ENCODE measurements around the gene HOXA13. TPM values are rescaled to one million over a fixed set of nuclear protein-coding genes. Genes with fewer than 3 reads are reported as not detected.

Gene HOXA13
- 0.04 TPM for polyA plus RNA-seq (2013, experiment 1 of 2)
- polyA plus RNA-seq (2013, experiment 2 of 2) = 0.06 TPM

DNA sequence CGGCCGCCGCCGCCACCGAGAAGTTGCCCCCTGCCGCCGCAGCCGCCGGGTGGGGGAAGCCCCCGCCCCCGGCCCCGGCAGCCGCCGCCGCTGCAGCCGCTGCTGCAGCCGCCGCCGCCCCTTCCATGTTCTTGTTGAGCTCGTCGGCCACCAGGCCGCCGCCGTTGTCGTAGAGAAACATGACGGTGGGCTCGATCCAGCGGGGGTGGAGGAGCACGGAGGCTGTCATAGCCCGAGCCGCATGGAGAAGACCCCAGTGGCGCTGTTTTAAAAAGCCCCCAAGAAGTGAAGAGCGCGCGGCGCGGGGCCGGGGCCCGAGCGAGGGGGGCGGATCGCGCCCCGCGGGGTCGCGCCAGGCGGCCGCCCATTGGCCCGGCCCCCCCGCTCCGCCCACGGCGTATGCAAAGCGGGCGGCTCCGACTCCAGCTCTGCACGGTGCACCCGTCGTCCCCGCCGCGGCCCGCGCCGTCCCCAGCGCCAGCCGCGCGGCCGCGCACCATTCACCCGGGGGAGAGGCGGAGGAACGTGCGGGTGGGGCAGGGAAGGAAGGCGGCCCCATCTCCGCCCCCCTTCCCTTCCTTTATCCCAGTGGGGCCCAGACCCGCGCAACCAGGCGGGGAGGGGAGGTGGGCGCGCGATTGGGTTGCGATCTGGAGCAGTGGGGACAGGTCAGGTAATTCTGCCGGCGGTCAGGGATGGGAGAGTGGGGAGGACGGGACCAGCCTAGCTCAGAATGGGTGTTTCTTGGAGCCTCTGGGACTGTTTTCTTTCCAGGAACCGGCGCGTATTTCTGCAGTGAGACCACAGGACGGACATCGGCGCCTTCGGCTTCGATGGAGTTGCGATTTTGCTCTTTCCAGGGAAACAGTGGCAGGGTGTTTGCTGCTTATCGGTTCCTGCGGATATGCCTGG is at the start of gene HOXA13:
Gene HOXA13 (minus strand): TSS at position 243 of the 912 bp plus-strand sequence. CDS start 14 bp downstream, at position 229.
- H3K27ac ChIP-seq (ENCODE audit: low read depth, low read length) = no peak within 1 kb of the TSS
- no peak within 1 kb of the TSS for H2BK5ac ChIP-seq (ENCODE audit: low read length)
- no peak within 1 kb of the TSS for H3K18ac ChIP-seq (ENCODE audit: low read length)
- H4K5ac ChIP-seq (ENCODE audit: low read length) = no peak within 1 kb of the TSS
- no peak for DNase-seq
- H3K4me1 ChIP-seq (ENCODE audit: control insufficient read depth, low read depth, low read length) = peaks cover 3% of the 10 kb centered on the region
- no CpG with 5 or more reads among the region's 99 CpGs for WGBS (ENCODE audit: extremely low coverage, insufficient coverage, low lambda C conversion rate)
- H2AK5ac ChIP-seq (ENCODE audit: low read length) = no peak within 1 kb of the TSS
- no peak within 1 kb of the TSS for H4K8ac ChIP-seq (ENCODE audit: low read depth, low read length)
- H3K79me2 ChIP-seq (ENCODE audit: control insufficient read depth, insufficient read depth, low read length) = no peaks in the 10 kb centered on the region
- peaks cover 69% of the 10 kb centered on the region for H3K27me3 ChIP-seq (ENCODE audit: insufficient read depth, low read length, poor library complexity)
- peak within 1 kb of the TSS; percentile 56 for H3K56ac ChIP-seq (ENCODE audit: low read length)
- H3K36me3 ChIP-seq (ENCODE audit: control insufficient read depth, insufficient read depth, low read length) = no peaks in the 10 kb centered on the region
- no peak within 1 kb of the TSS for H2BK120ac ChIP-seq (ENCODE audit: low read depth, low read length)
- no peak within 1 kb of the TSS for H2BK15ac ChIP-seq (replicated peaks; ENCODE audit: low read depth)
- H3K4me2 ChIP-seq (ENCODE audit: low read length) = peak within 1 kb of the TSS; percentile 67
- no peaks in the 10 kb centered on the region for H3K79me1 ChIP-seq (ENCODE audit: low read length)
- no peak within 1 kb of the TSS for H3K23ac ChIP-seq (ENCODE audit: low read length)
- no peak within 1 kb of the TSS for H3K4ac ChIP-seq (ENCODE audit: low read depth, low read length)
- peak within 1 kb of the TSS; percentile 13 for H3K9ac ChIP-seq (ENCODE audit: low read length)
- H3K4me3 ChIP-seq (ENCODE audit: low read length) = no peak within 1 kb of the TSS

GRCh38 chr7:27248911-27249723 is 49.2 kb upstream of the HOXA13 start:
- Histone ChIP-seq H2AK5ac (ENCODE audit: low read length) (no peak overlapping the region), H3K4ac (ENCODE audit: low read depth, low read length) (no peak overlapping the region), H3K18ac (ENCODE audit: low read length) (no peak overlapping the region), H3K4me3 (ENCODE audit: low read length) (no peak overlapping the region), H3K23ac (ENCODE audit: low read length) (peak overlapping the region; percentile 48), H3K79me2 (ENCODE audit: control insufficient read depth, insufficient read depth, low read length) (peaks cover 15% of the 10 kb centered on the region), H3K9ac (ENCODE audit: low read length) (peak overlapping the region; percentile 28), H4K8ac (ENCODE audit: low read depth, low read length) (no peak overlapping the region), H2BK5ac (ENCODE audit: low read length) (no peak overlapping the region), H3K27ac (ENCODE audit: low read depth, low read length) (no peak overlapping the region), H2BK15ac (replicated peaks; ENCODE audit: low read depth) (no peak overlapping the region), H3K4me1 (ENCODE audit: control insufficient read depth, low read depth, low read length) (peaks cover 17% of the 10 kb centered on the region), H3K27me3 (ENCODE audit: insufficient read depth, low read length, poor library complexity) (peaks cover 23% of the 10 kb centered on the region), H2BK120ac (ENCODE audit: low read depth, low read length) (no peak overlapping the region), H3K79me1 (ENCODE audit: low read length) (peaks cover 6% of the 10 kb centered on the region), H4K5ac (ENCODE audit: low read length) (no peak overlapping the region), H3K56ac (ENCODE audit: low read length) (peak overlapping the region; percentile 59), H3K36me3 (ENCODE audit: control insufficient read depth, insufficient read depth, low read length) (no peaks in the 10 kb centered on the region), H3K4me2 (ENCODE audit: low read length) (peak overlapping the region; percentile 10)
- WGBS (ENCODE audit: extremely low coverage, insufficient coverage, low lambda C conversion rate) = no CpG with 5 or more reads among the region's 23 CpGs
- DNase-seq = peak; percentile 57

DNA sequence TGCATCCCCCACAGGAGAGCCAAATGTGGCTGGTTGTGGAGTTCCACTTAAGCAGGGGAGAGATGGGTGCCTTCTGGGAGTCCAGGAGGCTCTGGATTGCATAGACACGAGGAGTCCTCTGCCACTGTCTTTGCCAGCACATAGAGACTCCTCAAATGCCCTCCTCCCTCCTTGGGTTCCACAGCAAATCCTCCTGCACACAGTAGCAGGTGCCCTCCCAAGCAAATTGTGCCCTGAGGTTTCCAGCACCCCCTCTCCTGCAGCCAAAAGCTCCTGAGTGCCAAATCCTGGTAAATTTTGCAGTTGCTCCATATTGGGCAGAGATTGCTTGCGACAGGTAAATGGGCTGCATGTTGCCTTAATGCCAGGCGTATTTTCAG is 48.5 kb upstream of the HOXA13 start:
- peaks cover 9% of the 10 kb centered on the region for H3K79me1 ChIP-seq (ENCODE audit: low read length)
- peak overlapping the region; percentile 43 for H3K56ac ChIP-seq (ENCODE audit: low read length)
- no peak overlapping the region for H3K27ac ChIP-seq (ENCODE audit: low read depth, low read length)
- no peak overlapping the region for H3K23ac ChIP-seq (ENCODE audit: low read length)
- peaks cover 21% of the 10 kb centered on the region for H3K27me3 ChIP-seq (ENCODE audit: insufficient read depth, low read length, poor library complexity)
- DNase-seq = no peak
- no peak overlapping the region for H3K18ac ChIP-seq (ENCODE audit: low read length)
- no peak overlapping the region for H2BK15ac ChIP-seq (replicated peaks; ENCODE audit: low read depth)
- no peak overlapping the region for H3K4ac ChIP-seq (ENCODE audit: low read depth, low read length)
- H3K79me2 ChIP-seq (ENCODE audit: control insufficient read depth, insufficient read depth, low read length) = peaks cover 21% of the 10 kb centered on the region
- H3K36me3 ChIP-seq (ENCODE audit: control insufficient read depth, insufficient read depth, low read length) = no peaks in the 10 kb centered on the region
- H2AK5ac ChIP-seq (ENCODE audit: low read length) = peak overlapping the region; percentile 68
- no peak overlapping the region for H3K4me3 ChIP-seq (ENCODE audit: low read length)
- no peak overlapping the region for H4K8ac ChIP-seq (ENCODE audit: low read depth, low read length)
- H2BK5ac ChIP-seq (ENCODE audit: low read length) = no peak overlapping the region
- H4K5ac ChIP-seq (ENCODE audit: low read length) = no peak overlapping the region
- H2BK120ac ChIP-seq (ENCODE audit: low read depth, low read length) = no peak overlapping the region
- peaks cover 17% of the 10 kb centered on the region for H3K4me1 ChIP-seq (ENCODE audit: control insufficient read depth, low read depth, low read length)
- no peak overlapping the region for H3K9ac ChIP-seq (ENCODE audit: low read length)
- no peak overlapping the region for H3K4me2 ChIP-seq (ENCODE audit: low read length)
- WGBS (ENCODE audit: extremely low coverage, insufficient coverage, low lambda C conversion rate) = no CpG with 5 or more reads among the region's 3 CpGs

DNA sequence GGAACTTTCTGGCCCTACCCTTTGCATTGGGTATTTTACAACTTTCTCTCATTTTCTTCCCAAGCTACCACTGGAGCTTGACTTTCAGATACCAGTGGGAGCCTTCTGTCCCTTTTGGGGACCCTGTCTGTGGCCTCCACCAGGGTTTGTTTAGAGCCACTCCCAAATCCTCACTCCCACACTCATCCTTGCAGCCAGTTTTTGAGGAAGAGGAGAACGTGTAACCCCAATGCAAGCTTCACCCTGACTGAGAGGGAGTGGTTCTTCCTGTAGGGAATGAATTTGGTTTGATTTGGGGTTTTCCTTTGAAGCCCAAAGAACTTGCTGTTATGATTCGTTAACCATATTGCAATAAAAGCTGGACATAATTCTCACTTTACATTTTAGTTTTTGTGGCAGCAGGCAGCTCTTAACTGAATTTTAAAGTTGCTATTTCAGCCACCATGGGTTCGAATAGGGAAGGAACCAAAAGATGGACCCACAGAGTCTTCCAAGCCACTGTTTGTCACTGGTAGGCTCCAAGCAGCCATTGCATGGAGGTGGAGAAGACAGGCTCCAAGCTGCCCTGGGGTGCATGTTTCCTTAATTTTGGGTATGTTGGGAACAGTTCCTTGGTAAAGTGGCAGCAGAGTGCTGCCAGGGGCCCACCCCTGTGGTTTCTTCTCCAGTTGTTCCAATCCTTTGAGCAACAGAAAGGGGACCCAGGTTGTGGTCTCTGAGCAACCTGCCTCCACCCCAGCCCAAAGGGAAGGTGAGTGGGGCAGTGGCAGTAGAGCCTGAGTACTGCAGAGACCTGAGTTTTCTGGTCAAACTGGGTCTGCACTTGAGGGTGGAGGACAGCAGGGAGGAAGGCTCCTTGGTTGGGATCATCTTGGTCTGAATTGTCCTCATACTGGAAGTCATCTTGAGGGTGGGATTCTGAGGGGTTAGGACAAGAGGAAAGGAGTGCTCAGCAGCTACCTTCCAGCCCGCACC is 47.8 kb upstream of the HOXA13 start:
- Histone ChIP-seq H3K4me3 (ENCODE audit: low read length) (no peak overlapping the region), H2BK5ac (ENCODE audit: low read length) (no peak overlapping the region)
- no CpG with 5 or more reads among the region's 4 CpGs for WGBS (ENCODE audit: extremely low coverage, insufficient coverage, low lambda C conversion rate)

GRCh38 chr7:27247000-27247399 is 47.1 kb upstream of the HOXA13 start:
- peak; percentile 51 for DNase-seq
- Histone ChIP-seq H3K23ac (ENCODE audit: low read length) (no peak overlapping the region), H3K18ac (ENCODE audit: low read length) (no peak overlapping the region), H2BK15ac (replicated peaks; ENCODE audit: low read depth) (no peak overlapping the region), H3K56ac (ENCODE audit: low read length) (peak overlapping the region; percentile 88), H3K4me2 (ENCODE audit: low read length) (no peak overlapping the region), H3K9ac (ENCODE audit: low read length) (peak overlapping the region; percentile 95), H3K4me1 (ENCODE audit: control insufficient read depth, low read depth, low read length) (peaks cover 17% of the 10 kb centered on the region), H3K36me3 (ENCODE audit: control insufficient read depth, insufficient read depth, low read length) (no peaks in the 10 kb centered on the region), H3K79me1 (ENCODE audit: low read length) (peaks cover 9% of the 10 kb centered on the region), H3K27ac (ENCODE audit: low read depth, low read length) (no peak overlapping the region), H2BK120ac (ENCODE audit: low read depth, low read length) (no peak overlapping the region), H3K27me3 (ENCODE audit: insufficient read depth, low read length, poor library complexity) (peaks cover 11% of the 10 kb centered on the region), H3K79me2 (ENCODE audit: control insufficient read depth, insufficient read depth, low read length) (peaks cover 34% of the 10 kb centered on the region), H3K4ac (ENCODE audit: low read depth, low read length) (peak overlapping the region; percentile 87), H4K8ac (ENCODE audit: low read depth, low read length) (no peak overlapping the region), H3K4me3 (ENCODE audit: low read length) (no peak overlapping the region), H4K5ac (ENCODE audit: low read length) (no peak overlapping the region), H2BK5ac (ENCODE audit: low read length) (no peak overlapping the region), H2AK5ac (ENCODE audit: low read length) (no peak overlapping the region)
- WGBS (ENCODE audit: extremely low coverage, insufficient coverage, low lambda C conversion rate) = no CpG with 5 or more reads among the region's 7 CpGs

More for the DNA sequence above, 47.8 kb upstream of the HOXA13 start:
- Histone ChIP-seq H3K79me1 (ENCODE audit: low read length) (peaks cover 9% of the 10 kb centered on the region), H3K27me3 (ENCODE audit: insufficient read depth, low read length, poor library complexity) (peaks cover 16% of the 10 kb centered on the region), H4K8ac (ENCODE audit: low read depth, low read length) (no peak overlapping the region), H3K27ac (ENCODE audit: low read depth, low read length) (no peak overlapping the region), H3K9ac (ENCODE audit: low read length) (no peak overlapping the region), H3K56ac (ENCODE audit: low read length) (peak overlapping the region; percentile 43), H2AK5ac (ENCODE audit: low read length) (peak overlapping the region; percentile 68), H3K36me3 (ENCODE audit: control insufficient read depth, insufficient read depth, low read length) (no peaks in the 10 kb centered on the region), H2BK120ac (ENCODE audit: low read depth, low read length) (no peak overlapping the region), H3K23ac (ENCODE audit: low read length) (no peak overlapping the region), H3K4ac (ENCODE audit: low read depth, low read length) (no peak overlapping the region), H3K4me2 (ENCODE audit: low read length) (no peak overlapping the region), H3K4me1 (ENCODE audit: control insufficient read depth, low read depth, low read length) (peaks cover 17% of the 10 kb centered on the region), H3K18ac (ENCODE audit: low read length) (no peak overlapping the region), H2BK15ac (replicated peaks; ENCODE audit: low read depth) (no peak overlapping the region), H4K5ac (ENCODE audit: low read length) (no peak overlapping the region), H3K79me2 (ENCODE audit: control insufficient read depth, insufficient read depth, low read length) (peaks cover 28% of the 10 kb centered on the region)
- no peak for DNase-seq
